Stimulated activated CD4-positive, alpha-beta T cell treated with anti-CD3 and anti-CD28 coated beads, Interleukin-12 subunit alpha, Interleukin-12 subunit beta, amount 100 ng/mL, for 48 hours (primary cell): ENCODE data around the gene MACIR.
"Not testable (repeated sequence)": the region's sequence is repeated elsewhere in the genome, so short reads cannot be mapped to it uniquely, and the experiment has no call there.

Source experiments
- DNase-seq, 3 donors: peaks; one replicate each; pipeline ENCODE4 v3.0.0-alpha.2; 2020; ENCODE audit warnings: low read depth in 2 of 3, low spot score in 1 of 3

Gene MACIR, protein sequence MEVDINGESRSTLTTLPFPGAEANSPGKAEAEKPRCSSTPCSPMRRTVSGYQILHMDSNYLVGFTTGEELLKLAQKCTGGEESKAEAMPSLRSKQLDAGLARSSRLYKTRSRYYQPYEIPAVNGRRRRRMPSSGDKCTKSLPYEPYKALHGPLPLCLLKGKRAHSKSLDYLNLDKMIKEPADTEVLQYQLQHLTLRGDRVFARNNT

DNA sequence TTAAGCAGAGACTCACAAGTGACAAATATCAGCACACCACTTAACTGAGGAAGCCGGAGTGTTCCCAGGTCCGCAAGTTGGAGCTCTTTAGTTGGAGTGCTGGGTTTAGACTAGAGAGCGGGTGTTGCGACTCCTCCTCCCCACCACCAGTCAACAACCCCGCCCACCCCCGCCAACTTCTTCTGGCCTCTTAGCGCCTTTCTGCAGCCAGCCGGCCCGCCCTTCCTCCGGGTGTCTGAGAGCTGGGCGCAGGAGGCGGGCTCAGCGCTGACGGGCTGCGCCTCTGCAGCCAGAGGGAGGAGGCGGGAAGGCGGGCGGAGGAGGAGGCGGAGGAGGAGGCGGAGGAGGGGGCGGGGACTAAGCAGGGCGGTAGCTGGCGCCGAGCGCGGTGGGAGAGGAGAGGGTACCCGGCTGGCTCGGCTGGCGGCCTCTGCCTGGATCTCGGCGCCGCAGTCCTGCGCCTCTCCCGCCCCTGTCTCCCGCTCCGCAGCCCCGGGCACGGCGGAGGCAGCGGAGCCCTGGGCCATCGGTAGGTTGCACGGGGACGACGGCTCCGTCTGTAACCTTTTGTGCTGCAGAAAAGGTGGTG, at the start of gene MACIR:
Gene MACIR, plus strand, starts transcription at position 396 of the 589 bp plus-strand sequence. CDS start 17,157 bp downstream, outside the sequence.
- peak; percentile 74 to 90 (median 84) for DNase-seq

DNA sequence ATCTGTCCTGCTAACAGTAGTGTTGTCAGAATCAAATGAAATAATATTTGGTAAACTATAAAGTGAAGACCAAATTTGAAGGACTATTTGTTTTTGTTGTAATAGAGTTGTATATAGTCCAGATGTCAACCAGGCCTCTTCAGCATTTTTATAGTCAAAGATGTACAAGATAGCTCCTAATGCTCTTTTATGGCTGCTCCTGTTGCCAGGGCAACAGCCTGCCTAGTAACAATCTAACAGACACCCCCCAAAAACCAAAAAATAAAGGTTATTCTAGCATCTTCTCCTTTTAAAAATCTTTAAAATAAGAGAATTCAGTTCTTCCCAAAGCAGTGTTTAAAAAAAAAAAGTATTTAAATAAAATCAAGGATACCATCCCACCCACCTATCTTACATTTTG, 49.5 kb upstream of the MACIR start:
- DNase-seq, result no peak

DNA sequence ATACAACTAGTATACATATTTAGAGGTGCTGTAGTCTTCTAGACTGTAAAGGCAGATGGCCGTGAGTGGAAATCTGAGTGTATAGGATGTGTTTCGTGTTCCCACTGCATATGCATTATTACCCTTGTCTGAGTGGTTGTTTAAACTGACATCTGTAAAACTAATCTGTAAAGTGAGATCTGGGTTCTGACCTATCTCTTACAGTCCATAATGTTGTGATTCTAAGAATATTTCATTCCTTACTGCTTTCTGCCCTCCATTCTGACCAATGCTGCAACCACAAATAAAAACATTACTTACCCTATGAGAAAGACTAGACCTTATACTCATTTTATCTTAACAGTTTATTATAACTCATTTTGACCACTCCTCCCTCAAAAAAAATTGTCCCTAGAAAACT, 47.6 kb upstream of the MACIR start:
- no peak for DNase-seq

DNA sequence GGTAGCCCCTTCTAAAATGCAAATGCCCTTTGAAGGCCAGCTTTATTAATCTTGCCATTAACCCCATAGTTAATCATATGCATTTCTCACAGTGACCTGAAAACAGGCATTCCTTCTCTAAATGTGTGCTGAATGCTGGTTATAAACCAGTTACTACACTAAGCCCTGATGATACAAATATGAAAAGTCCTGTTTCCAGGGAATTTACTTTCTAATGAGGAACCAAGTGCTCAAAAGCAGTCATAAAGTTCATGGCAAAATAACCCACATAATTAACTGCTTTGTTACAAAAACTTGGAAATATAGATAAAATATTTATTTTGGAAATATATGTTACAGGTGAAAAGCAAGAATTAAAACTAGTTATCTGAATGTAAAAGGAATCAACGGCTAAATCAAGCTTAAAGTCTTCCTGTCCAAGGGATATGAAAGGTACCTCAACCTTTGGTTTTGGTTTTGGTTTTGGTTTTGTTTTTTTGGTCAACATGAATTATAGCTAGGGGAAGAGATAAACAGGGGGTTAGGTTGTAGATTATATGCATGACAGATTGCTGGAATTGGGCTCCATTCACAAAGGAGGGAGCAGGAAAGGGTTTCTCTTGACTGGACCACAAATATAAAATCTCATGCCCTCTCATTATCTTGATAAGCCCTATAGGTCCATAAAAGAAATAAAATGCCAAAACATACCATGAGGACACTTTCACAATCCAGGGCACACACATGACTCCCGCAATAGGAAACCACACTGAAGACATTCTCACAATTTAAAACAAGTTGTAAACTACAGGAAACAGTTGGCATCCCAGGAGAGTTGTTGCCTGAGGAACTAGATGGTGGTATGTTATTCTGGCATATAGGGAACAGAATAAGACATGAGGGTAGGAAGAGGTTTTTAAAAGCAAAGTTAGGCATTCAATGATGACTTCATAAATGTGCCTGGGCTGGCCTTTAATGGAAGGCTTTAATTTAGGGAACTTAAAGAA, 46.7 kb upstream of the MACIR start:
- no peak for DNase-seq

DNA sequence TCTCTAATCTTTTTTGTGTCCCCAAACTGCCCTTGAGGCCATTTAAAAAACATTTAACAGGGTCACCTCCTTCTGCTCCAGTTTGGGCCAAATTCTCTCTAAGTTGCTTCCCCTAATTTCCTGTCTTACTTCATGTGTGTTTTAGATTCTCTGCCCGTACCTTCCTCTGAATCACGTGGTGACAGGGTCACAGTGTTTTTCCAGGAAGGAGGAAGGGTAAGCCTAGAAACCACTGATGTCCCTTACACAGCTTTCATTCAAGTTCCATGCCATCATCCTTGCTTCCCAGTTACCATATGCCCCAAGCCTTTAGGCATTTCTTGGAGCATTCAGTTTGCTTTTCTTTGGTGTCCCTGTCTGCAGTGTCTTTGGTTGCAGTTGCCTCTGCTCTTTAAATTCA, 42.4 kb upstream of the MACIR start:
- no peak for DNase-seq

DNA sequence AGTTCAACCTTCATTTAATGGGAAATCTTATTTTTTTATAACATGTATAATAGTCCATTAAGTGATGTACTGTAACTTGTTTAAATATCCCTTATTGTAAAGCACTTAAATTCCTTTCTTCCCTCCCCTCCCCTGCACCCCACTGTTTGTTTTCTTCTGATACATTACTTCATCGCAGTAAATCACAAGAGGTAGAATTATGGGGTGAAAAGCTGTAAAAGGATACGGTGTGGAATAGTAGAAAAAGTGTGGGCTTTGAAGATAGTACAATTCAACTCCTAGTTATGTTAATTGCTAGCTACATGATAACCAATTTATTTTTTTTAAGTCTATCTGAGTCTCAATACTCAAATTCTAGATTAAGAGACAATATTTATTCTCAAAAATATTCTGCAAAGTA, 41.9 kb upstream of the MACIR start:
- no peak for DNase-seq

DNA sequence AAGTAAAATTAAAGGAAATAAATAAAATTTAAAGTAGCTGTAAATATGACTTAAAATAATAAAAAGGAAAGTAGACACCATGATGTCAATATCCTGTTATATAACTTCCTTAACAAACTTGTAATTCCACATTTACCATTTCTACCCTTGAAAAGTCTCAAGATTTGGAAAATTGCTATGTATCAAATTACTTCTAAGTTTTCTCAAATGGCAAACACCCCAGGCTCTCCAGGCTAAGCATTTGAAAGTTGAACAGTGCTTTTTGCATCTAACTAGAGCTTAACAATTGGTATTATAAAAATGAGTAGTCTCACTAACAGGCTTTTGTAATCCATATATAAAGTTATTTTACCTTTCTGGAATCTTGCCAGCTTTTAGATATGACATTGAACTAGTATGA, 41.5 kb upstream of the MACIR start:
- no peak for DNase-seq

DNA sequence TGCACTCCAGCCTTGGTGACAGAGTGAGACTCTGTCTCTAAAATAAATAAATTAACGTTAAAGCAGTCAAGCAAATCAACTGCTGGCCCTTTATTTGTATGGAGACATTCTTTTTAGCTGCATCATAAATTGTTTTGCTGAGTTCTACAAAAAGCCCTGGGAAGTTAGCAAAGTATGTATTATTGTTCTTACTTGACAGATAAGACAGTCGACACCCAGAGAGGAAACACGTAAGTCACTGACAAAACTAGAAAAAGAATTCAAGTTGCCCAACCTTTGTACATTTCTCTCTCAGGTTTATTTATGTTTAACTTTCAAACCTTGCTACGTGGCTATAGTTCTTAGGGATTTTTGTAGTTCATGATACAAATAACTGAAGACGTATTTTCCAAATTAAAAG, 40.4 kb upstream of the MACIR start:
- no peak for DNase-seq

DNA sequence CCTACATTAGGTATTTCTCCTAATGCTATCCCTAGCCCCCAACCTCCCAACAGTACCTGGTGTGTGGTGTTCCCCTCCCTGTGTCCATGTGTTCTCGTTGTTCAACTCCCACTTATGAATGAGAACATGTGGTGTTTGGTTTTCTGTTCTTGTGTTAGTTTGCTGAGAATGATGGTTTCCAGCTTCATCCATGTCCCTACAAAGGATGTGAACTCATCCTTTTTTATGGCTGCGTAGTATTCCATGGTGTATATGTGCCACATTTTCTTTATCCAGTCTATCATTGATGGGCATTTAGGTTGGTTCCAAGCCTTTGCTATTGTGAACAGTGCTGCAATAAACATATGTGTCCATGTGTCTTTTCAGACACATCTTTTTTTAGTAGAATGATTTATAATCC, 39.5 kb upstream of the MACIR start:
- not testable (repeated sequence) for DNase-seq

DNA sequence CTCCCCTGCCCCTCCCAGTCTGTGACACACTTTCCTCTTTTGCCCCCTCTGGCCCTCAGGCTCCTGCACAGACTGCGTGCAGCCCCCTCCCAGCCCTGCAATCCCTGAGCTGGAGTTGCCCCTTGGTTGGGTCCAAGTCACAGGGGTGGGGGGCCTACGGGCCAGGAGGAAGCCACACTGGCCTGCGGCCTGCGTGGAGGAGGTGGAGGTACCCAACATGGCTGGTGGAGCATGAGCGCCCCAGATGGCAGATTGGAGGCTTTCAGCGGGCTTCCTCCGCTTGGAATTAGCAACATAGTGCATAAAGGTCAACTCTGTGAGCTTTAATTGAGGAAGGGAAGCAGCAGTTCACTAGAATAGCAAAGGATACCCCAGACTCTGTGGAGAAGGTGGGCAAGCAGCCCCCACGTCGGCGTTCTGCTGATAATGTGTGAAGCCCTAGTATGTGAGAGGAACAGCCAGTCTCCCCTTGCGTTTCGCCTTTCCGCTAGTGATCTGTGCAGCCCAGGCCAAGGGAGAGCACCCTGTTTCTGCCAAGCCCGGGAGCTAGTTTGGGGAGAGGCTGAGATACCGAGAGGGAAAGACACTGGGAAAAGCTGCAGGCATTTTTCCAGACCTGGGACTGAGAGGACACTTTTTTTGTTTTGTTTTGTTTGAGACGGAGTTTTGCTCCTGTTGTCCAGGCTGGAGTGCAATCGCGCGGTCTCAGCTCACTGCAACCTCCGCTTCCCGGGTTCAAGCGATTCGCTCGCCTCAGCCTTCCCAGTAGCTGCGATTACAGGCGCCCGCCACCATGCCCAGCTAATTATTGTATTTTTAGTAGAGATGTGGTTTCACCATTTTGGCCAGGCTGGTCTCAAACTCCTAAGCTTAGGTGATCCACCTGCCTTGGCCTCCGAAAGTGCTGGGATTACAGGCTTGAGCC, 35.3 kb upstream of the MACIR start:
- DNase-seq, result no peak

DNA sequence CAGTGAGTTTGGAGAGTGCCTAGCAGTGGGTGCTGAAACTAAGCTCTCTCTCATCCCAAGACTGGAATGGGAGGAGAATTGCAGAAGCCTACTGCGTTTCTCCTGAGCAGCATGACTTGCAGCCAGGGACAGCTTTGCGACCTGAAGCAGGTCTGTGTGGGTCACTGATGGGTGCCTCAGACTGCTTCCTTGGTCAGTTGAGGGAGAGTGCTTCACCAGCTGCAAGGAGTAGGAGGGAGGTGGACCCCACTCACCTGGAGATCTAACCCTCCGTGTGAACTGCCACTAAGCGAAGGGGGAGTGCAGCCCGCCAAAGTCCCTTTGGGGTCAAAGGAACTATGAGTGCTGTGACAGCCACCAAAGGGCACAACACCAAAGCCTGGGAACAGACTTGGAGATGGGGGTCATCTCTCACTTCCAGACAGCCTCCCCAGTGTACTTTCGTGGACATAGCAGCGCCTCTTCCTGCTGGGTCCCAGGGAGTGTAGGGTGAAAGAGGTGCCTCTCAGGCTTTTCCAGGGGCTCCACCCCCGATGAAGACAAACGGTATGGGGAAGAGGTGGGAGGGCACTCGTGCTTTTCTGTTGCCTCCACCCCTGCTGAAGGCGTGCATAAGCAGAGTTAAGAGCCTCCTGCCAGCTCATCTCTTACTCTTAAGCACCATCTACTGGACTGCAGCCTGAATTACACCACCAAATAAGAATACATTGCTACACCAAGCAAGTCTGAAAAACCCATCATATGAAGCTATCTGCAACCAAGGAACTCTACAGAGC, 34.3 kb upstream of the MACIR start:
- DNase-seq, result peak in 2 of 3 donors; percentile 16 to 23

DNA sequence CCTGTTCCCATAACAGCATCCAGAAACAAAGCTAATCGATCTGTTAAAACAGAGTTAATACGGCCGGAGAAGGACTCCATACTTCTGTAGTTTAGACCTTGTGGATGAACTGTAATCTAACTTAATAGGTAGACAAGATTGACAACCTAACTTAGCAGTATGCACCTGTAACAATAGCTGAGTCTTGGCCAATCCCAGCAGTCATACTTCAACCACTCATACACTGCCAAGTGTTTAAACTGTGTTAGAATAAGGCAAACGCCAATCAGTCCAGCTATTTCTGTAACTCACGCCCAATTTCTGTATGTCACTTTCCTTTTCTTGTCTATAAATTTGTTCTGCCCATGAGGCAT, 33.7 kb upstream of the MACIR start:
- no peak for DNase-seq

DNA sequence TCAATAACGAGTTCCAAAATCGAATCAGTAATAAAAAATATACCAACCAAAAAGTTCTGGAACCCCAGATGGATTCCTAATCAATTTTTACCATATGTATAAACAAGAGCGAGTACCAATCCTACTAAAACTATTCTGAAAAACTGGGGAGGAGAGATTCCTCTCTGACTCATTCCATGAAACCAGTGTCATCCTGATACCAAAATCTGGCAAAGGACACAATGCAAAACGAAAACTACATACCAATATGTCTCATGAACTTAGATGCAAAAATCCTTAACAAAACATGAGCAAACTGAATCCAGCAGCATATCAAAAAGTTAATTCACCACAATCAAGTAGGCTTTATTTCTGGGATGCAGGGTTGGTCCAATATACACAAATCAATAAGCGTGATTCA, 30.5 kb upstream of the MACIR start:
- no peak for DNase-seq

DNA sequence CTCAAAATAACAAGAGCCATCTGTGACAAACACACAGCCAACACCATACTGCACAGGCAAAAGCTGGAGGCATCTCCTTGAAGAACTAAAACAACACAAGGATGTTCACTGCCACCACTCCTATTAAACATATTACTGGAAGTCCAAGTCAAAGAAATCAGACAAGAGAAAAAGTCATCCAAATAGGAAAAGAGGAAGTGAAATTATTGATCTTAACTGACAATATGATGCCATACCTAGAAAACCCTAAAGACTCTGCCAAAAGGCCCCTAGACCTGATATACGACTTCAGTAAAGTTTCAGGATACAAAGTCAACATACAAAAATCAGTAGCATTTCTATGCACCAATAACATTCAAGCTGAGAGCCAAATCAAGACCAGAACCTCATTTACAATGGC, 30.0 kb upstream of the MACIR start:
- DNase-seq, result no peak

DNA sequence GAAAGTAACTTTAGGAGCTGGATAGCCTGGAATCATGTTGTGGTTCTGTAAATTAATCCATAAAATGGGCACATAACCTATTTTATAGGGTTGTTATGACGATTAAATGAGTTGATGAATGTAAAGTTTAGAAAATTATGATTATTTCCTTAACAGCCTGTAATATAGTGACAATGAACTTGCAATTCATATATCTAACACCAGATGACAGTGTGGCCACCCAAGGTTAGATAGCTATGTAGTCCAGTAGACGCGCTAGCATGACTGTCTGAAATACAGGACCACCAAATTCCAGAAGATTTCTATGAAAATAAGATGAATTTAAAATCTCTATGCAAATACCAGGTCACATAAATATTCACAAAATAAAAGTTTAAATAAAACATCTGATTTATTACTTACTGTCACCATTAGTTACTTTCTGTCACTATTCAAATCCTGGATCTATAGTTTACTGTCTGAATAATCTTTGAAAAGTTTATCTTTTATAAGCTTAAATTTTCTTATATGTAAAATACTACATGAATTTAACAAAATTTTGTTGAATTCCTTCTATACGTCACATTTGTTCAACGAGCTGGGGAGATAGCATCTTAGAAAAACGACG, 26.1 kb upstream of the MACIR start:
- peak in 1 of 3 donors; percentile 14 for DNase-seq

DNA sequence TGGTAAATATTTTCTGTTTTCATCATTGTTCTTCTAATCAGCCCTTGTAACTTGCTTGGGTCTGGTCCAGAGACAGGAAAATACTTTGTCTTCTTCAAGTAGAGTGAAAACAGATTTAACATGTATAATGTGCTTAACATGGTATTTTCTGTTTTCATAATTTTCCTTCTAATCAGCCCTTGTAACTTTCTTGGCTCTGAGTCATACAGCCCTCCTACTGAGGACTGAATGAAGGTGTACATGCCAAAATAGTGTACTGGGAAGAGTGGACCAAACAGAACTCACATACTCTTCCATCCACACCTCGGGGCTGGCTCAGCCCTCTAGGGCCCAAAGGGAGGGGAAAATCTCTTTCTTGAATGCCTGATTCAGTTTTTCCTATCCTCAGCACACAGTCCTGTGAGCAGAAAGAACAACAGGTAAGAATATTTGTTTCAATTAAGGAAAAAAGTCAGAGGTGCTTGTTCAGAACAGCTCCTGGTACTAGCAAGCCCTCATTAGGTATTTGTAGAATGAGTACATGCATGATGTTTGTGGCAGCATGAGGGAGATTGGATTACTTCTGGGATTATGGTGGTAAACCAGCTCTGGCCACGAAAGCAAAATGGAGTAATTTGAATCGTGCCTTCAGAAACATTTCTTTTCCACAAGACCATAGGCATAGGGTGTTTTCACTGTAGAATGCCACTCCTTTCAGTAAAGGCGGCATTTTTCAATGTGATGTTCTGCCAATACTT, 24.2 kb upstream of the MACIR start:
- no peak for DNase-seq

DNA sequence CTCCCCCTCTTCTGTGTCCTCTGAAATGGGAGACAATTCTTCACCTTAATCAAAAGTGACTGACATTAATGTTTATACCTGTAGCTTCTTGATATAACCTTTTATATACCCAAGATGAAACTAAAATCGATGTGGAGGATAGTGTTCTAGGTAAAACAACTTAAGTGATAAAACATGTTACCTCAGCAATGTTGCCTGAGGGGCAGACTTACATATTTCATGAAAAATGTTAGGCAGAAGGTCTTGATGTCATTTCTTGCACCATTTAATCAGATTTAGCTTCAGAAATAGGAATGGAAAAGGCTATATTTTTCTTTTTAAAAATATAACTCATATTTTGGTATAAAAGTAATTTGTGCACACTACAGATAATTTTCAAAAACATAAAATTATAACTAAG, 22.7 kb upstream of the MACIR start:
- no peak for DNase-seq

DNA sequence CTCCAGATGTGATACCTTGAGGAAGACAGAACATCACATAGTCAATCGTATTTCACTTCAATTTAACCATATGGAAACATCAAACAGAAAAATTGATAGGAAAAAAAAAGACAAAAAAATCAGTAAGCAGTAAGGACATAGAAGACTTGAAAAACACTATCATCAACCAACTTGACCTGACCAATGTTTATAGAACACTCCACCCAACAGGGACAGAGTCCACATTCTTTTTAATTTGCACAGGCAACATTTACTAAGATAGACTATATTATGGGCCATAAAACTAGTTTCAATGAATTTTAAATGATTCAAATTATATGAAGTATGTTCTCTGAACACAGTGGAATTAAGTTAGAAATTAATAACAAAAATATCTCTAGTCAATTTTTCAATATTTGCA, 20.8 kb upstream of the MACIR start:
- no peak for DNase-seq

DNA sequence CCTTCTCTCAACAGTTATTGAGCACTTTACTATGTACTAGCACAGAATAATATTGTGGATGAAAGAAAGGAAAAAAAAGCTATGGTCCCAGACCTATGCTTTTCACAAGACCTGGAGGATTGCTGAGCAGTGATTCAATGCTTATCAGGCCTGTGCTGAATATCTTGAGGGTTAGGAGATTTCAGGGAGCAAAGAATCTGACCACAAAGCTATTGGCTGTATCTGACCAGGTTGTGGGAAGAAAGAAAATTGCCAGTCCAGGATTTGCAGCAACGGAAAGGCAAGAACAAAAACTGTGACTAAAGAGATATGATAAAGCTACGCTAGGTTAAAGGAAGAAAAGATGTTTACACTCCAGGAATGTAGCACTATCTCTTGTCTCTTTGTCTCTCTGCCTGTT, 14.9 kb upstream of the MACIR start:
- DNase-seq, result no peak
